Pancreas (tissue), 10 donors: ENCODE results near the gene FTCD. TPM values are rescaled to one million over a fixed set of nuclear protein-coding genes. Genes with fewer than 3 reads are reported as not detected.

Experiments
- ATAC-seq, 4 donors: fragments of 200-7000 bp; cut with Tn5 transposase; one replicate each; pipeline versions ENCODE4 v1.8.0 to v1.9.1; 2020; ENCODE audit warnings: mild to moderate bottlenecking in 4 of 4, moderate library complexity in 4 of 4
- DNase-seq, 6 donors: peaks; one replicate each; pipeline ENCODE4 v3.0.0-alpha.2; 2020
- FAIRE-seq: peaks from 2 replicates; lab custom pipeline; 2012; peaks lifted over from hg19 to GRCh38; lab: Jason Lieb, UNC
- H3K27ac ChIP-seq, 4 donors: fragments of 200-600 bp; sonication (generic); 1 replicate in 3 of 4; 2 replicates in 1 of 4; pipeline versions ENCODE4 v1.5.0 to v1.8.0; 2020
- H3K27me3 ChIP-seq, 4 donors: fragments of 200-600 bp; one replicate each; pipeline ENCODE4 v1.8.0; 2021
- H3K36me3 ChIP-seq, 3 donors: fragments of 200-600 bp; sonication (generic) in 1 of 3; one replicate each; pipeline versions ENCODE4 v1.5.0 to v1.8.0; 2020 to 2021
- H3K4me1 ChIP-seq, 3 donors: fragments of 200-600 bp; one replicate each; pipeline ENCODE4 v1.8.0; 2021
- H3K4me3 ChIP-seq, 4 donors: fragments of 200-600 bp; sonication (generic) in 2 of 4; one replicate each; pipeline versions ENCODE4 v1.5.0 to v1.8.0; 2020 to 2021
- H3K9me3 ChIP-seq, 4 donors: fragments of 200-600 bp; one replicate each; pipeline ENCODE4 v1.8.0; 2021
- WGBS, 2 donors: extraction: QIAGEN DNeasy Blood & Tissue Kit; methylation state at CpG; one replicate each; pipeline ENCODE4 v1.1.7; 2013; 5-methylcytosine and 5-hydroxymethylcytosine counted together
- intact Hi-C, 3 donors: fragments of 100-400 bp; cut with DNase I; formaldehyde crosslinking; loops; one replicate each; pipeline versions ENCODE4 v1.11.1 to v1.14.2; 2022
- polyA plus RNA-seq, 2 donors: library from polyadenylated mRNA; stranded (reverse); fragments of 200-250 nt; gene quantifications; one replicate each; pipeline ENCODE4 v1.2.3, GENCODE V29; 2013
- total RNA-seq, 6 donors: library from RNA; stranded (reverse); fragmentation: NEBNext Ultra II Directional in 4 of 6; extraction: Animal tissue kit (Norgen Biotek cat#: 25700) in 4 of 6; gene quantifications; one replicate each; pipeline versions ENCODE4 v1.2.1 to v1.2.4, GENCODE V29; 2021 to 2023
- TF ChIP-seq, protein P1 (sequence below), 4 donors: fragments of 200-600 bp; sonication (generic) in 3 of 4; IDR thresholded peaks; one replicate each; pipeline versions ENCODE4 v1.5.0 to v1.8.0; 2021; ENCODE audit warnings: antibody characterized with exemption in 4 of 4
- donor health status: healthy with polysubstance abuse.
- donor health status: DM: no; HTN: no; CAD: no; lungs with moderate emphysema.
- donor health status: DM: no; HTN: no; CAD: no.
- donor health status: control.
- donor health status: control.
- donor health status: Bipolar disorder and iron deficiency.
- donor health status: DM: yes; HTN: yes; CAD: no.
- donor health status: DM: no; HTN: no; CAD: no.
- donor health status: DM: no; HTN: no; CAD: no.
- donor health status: DM: yes; HTN: yes; CAD: no.

Gene FTCD
- total and polyA plus RNA-seq, 8 donors = 0.31 to 14.0 (median 0.54) TPM

DNA sequence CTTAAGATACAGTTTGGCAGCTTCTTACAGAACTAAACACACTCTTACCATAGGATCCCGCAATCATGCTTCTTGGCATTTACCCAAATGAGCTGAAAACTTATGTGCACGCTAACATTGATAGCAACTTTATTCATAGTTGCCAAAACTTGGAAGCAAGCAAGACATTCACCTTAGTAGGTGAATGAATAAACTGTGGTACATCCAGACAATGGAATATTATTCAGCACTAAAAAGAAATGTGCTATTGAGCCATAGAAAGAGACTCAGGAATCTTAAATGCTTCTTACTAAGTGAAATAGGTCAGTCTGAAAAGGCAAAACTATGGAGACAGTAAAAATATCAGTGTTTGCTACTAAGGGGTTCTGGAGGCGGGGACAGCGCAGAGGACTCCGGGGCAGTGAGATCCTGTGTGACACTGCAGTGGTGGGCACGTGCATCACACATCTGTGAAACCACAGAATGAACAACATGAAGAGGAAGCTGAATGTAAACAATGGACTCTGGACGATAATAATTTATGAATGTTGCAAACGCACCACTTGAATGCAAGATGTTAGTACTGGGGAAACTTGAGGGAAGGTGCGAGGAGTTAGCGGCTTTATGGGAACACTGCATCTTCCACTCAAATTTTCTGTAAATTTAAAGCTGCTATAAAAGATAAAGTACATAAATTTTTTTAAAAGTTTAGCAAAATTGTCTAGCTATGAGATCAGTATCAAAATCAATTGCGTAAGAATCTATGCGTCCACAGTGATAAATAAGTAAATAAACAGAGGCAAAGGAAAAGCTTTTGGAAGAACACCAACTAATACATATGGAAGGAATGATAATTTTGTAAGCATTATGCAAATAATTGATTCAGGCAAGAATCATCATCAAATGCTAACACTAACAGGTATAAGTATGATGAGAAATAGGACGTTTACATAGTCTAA, 44.3 kb upstream of the FTCD start:
- DNase-seq = no peak
- Histone ChIP-seq H3K27me3 (no peaks in the 10 kb centered on the region), H3K4me3 (no peak overlapping the region), H3K9me3 (no peaks in the 10 kb centered on the region), H3K36me3 (peaks cover 0 to 28% (median 0%) of the 10 kb centered on the region in 3 donors), H3K4me1 (no peaks in the 10 kb centered on the region), H3K27ac (no peak overlapping the region)
- 78 to 86% methylated on average over 13 of the region's 13 CpGs for WGBS, 2 donors
- TF ChIP-seq, protein P1, sequence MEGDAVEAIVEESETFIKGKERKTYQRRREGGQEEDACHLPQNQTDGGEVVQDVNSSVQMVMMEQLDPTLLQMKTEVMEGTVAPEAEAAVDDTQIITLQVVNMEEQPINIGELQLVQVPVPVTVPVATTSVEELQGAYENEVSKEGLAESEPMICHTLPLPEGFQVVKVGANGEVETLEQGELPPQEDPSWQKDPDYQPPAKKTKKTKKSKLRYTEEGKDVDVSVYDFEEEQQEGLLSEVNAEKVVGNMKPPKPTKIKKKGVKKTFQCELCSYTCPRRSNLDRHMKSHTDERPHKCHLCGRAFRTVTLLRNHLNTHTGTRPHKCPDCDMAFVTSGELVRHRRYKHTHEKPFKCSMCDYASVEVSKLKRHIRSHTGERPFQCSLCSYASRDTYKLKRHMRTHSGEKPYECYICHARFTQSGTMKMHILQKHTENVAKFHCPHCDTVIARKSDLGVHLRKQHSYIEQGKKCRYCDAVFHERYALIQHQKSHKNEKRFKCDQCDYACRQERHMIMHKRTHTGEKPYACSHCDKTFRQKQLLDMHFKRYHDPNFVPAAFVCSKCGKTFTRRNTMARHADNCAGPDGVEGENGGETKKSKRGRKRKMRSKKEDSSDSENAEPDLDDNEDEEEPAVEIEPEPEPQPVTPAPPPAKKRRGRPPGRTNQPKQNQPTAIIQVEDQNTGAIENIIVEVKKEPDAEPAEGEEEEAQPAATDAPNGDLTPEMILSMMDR (IDR thresholded peaks at IDR 0.05) = no peak
- intact Hi-C loops = no loop called here
- FAIRE-seq = no peak
- ATAC-seq = no peak

DNA sequence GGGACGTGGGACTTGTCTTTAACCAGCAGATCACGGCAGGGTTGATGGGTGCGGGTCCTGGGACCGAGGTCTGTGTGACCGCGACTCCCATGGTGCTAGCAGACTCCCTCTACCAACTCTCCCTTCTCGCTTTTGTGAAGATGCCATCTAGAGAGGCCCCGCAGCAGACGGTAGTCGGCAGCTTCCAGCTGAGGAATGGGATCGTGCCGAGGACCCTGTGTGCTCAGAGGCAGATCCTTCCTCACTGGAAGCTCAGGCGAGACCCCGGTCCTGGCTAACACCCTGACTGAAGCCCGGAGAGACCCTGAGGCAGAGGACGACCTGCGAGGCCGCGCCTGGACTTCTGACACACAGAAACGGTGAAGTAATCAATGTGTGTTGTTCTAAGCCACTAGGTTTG, 41.4 kb upstream of the FTCD start:
- TF ChIP-seq, protein P1 (IDR thresholded peaks at IDR 0.05) = no peak

DNA sequence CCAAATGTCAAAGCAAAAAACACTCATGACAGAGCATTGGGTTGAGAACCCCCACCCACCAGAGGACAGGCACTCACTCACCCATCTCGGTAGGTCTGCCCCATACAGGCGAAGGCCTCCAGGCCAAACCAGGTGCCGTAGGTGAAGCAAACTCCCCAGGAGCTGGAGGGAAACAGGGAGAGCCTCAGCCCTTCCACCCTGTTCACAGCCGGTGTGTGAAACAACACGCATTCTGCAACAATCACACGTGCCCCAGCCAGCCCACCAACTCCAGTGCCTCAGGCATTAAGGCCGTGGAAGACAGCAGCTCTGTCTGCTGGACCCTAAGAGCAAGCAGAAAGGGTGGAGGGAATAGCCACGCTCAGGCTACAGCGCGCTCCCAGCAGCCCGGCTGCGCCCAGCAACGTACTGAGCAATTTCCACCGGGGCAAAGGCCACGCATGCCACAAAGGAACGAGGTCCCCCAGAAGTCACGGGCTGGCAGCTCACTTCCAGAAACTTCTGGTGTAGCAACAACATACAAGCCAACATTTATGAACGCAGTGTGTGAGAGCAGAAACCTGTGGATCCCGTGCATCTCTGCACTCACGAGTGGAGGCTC, 40.3 kb upstream of the FTCD start:
- Histone ChIP-seq H3K4me3 (no peak overlapping the region), H3K27me3 (no peaks in the 10 kb centered on the region), H3K36me3 (peaks cover 0 to 39% (median 6%) of the 10 kb centered on the region in 3 donors), H3K4me1 (no peaks in the 10 kb centered on the region), H3K9me3 (no peaks in the 10 kb centered on the region), H3K27ac (no peak overlapping the region)
- ATAC-seq (no peak), FAIRE-seq (no peak), DNase-seq (peak in 1 of 6 donors; percentile 4)
- 92 to 94% methylated on average over 20 of the region's 20 CpGs for WGBS, 2 donors
- intact Hi-C loops = no loop called here
- TF ChIP-seq, protein P1 (IDR thresholded peaks at IDR 0.05) = no peak

More for the DNA sequence above, 41.4 kb upstream of the FTCD start:
- 85 to 94% methylated on average over 20 of the region's 20 CpGs for WGBS, 2 donors
- no peak overlapping the region for H3K27ac ChIP-seq
- ATAC-seq (no peak), FAIRE-seq (no peak), DNase-seq (no peak)
- intact Hi-C loops = no loop called here
- H3K4me1 ChIP-seq = no peaks in the 10 kb centered on the region
- no peaks in the 10 kb centered on the region for H3K9me3 ChIP-seq
- H3K4me3 ChIP-seq = no peak overlapping the region
- peaks cover 0 to 39% (median 6%) of the 10 kb centered on the region in 3 donors for H3K36me3 ChIP-seq
- no peaks in the 10 kb centered on the region for H3K27me3 ChIP-seq

DNA sequence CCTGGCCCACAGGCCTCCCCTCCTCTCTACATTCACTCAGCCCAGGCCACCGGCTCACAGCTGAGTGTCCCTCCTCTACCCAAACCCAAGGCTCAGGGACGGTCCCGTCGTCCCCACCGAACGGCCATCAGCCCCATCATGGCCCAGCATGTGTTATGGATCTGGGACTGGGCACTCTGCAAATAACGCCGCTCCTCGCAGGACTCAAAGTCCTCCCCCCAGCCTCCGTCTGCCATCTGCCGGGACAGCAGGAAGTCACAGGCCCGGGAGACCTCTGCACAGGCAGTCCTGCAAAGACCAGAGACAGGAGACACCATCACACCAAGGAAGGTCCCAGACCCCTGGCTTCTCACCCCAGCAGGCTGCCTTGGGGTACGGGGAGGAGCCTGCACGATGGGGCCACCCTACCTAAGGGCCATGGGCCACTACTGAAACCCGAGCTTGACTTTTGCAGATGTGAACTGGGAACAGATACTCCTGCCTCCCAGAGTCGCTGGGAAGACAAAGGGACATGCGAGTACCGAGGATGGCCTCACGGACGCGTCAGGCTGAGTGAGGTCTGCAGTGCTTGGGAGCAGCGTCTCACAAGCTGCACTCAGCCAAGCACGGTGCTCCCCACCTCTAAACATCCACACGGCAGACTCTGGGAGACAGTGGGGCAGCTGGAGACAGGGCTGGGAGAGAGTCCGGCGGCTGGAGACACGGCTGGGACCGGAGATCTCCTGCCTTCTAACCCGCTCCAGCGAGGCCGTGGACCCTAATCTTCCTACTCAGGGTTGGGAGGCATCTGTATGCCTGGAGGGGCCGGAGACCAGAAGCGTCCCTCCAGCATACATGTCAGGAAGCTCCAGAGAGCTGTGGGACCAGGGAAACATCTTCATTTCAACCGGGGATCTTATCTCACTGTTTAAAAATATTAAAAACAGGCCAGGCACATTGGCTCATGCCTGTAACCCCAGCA, 39.3 kb upstream of the FTCD start:
- H3K4me1 ChIP-seq = no peaks in the 10 kb centered on the region
- peaks cover 0 to 32% (median 6%) of the 10 kb centered on the region in 3 donors for H3K36me3 ChIP-seq
- FAIRE-seq (no peak), DNase-seq (peak in 3 of 6 donors; percentile 7 to 53 (median 11)), ATAC-seq (no peak)
- intact Hi-C loops = no loop called here
- H3K27me3 ChIP-seq = no peaks in the 10 kb centered on the region
- H3K9me3 ChIP-seq = no peaks in the 10 kb centered on the region
- TF ChIP-seq, protein P1 (IDR thresholded peaks at IDR 0.05) = no peak
- no peak overlapping the region for H3K27ac ChIP-seq
- no peak overlapping the region for H3K4me3 ChIP-seq
- 93 to 95% methylated on average over 34 of the region's 34 CpGs for WGBS, 2 donors
